PC-3 (cell line): ENCODE data around the gene MRPS21.

Experiments used
- EZH2 ChIP-seq: fragments of 300-600 bp; sonication (generic); IDR thresholded peaks from one replicate; pipeline ENCODE4 v1.6.1; 2017; ENCODE audit warnings: antibody characterized with exemption, mild to moderate bottlenecking, low read length; ENCODE audit not compliant: unreplicated experiment
- TF ChIP-seq, protein P1 (sequence below): fragments of 300-600 bp; sonication (generic); conservative IDR thresholded peaks from 2 replicates; pipeline ENCODE4 v1.5.1; 2017; ENCODE audit warnings: antibody characterized with exemption, low read depth, mild to moderate bottlenecking, low read length

DNA sequence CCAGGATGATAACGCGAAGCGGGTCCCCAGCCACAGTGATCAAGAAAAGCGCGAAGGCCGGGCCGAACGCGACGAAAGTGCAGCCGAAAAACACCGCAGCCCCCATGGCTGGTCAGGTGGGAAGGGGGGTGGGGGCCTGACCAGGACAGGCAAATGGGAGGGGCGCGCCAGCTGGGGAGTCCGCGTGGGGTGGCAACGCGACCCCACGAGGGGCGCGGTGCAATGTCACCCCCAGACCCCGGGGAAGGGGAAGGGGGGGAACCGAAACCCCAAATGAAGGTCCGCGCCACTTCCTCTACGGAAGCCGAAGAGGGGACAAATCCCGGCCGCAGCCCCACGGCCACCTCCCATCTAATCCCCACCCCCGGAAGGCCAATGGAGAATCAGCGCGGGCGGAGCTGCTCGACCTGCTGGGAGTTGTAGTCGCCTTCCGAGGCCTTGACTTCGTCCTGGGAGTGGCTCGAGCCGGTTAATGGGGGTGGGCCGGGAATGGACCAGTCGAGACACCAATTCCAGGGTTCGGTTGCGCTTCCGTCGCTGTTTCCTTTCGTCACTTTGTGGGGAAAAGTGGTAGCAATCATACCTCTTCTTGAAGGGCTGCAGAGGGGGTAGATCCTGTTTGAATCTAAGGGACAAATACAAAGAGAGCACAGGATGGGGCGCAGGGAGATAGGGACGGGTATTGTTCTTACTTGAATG lies 24.8 kb upstream of the MRPS21 start, which contains the start of gene APH1A:
- TF ChIP-seq, protein P1, sequence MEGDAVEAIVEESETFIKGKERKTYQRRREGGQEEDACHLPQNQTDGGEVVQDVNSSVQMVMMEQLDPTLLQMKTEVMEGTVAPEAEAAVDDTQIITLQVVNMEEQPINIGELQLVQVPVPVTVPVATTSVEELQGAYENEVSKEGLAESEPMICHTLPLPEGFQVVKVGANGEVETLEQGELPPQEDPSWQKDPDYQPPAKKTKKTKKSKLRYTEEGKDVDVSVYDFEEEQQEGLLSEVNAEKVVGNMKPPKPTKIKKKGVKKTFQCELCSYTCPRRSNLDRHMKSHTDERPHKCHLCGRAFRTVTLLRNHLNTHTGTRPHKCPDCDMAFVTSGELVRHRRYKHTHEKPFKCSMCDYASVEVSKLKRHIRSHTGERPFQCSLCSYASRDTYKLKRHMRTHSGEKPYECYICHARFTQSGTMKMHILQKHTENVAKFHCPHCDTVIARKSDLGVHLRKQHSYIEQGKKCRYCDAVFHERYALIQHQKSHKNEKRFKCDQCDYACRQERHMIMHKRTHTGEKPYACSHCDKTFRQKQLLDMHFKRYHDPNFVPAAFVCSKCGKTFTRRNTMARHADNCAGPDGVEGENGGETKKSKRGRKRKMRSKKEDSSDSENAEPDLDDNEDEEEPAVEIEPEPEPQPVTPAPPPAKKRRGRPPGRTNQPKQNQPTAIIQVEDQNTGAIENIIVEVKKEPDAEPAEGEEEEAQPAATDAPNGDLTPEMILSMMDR: no peak
- TF ChIP-seq EZH2: no peak
